22Rv1 (cell line): ENCODE data around the gene CYGB.

ENCODE experiments used
- H3K27ac ChIP-seq: fragments of 450-650 bp; 2 replicates; pipeline ENCODE4 v1.5.1; 2017
- CTCF ChIP-seq: fragments of 450-650 bp; IDR thresholded peaks from 2 replicates; pipeline ENCODE4 v1.5.1; 2017; ENCODE audit warnings: mild to moderate bottlenecking
- ZFX ChIP-seq: fragments of 450-650 bp; IDR thresholded peaks from 2 replicates; pipeline ENCODE4 v1.6.1; 2017; ENCODE audit warnings: antibody characterized with exemption, borderline replicate concordance

Gene CYGB

GRCh38 chr17:76560877-76561221, 23.3 kb upstream of the CYGB start:
- no peak overlapping the region; the same call in 1 of the 2 replicates for H3K27ac ChIP-seq

GRCh38 chr17:76560036-76560876, 22.7 kb upstream of the CYGB start:
- TF ChIP-seq ZFX (no peak), CTCF (no peak)
- peak overlapping the region; percentile 3; the same call in 1 of the 2 replicates for H3K27ac ChIP-seq

More at GRCh38 chr17:76560877-76561221, 23.3 kb upstream of the CYGB start:
- TF ChIP-seq ZFX (no peak), CTCF (no peak)

- peak overlapping the region; percentile 75 for H3K27ac ChIP-seq
Measured at GRCh38 chr17:76559460-76559859, 22.0 kb upstream of the CYGB start.

- TF ChIP-seq ZFX (no peak), CTCF (peak; percentile 77)
- peak overlapping the region; percentile 75 for H3K27ac ChIP-seq
Measured at GRCh38 chr17:76558198-76559095, 20.9 kb upstream of the CYGB start.

GRCh38 chr17:76557368-76558197, 20.1 kb upstream of the CYGB start:
- TF ChIP-seq ZFX (no peak), CTCF (peak; percentile 65)
- peak overlapping the region; percentile 75 for H3K27ac ChIP-seq

- peak overlapping the region; percentile 75 for H3K27ac ChIP-seq
- no peak for TF ChIP-seq ZFX
- no peak for TF ChIP-seq CTCF
Measured at GRCh38 chr17:76556765-76557367, 19.4 kb upstream of the CYGB start.

GRCh38 chr17:76554131-76554530, 16.6 kb upstream of the CYGB start:
- TF ChIP-seq CTCF (no peak), ZFX (no peak)
- H3K27ac ChIP-seq: no peak overlapping the region
